Tibial nerve (tissue), 4 donors: ENCODE measurements around the gene CYP1B1. TPM values are rescaled to one million over a fixed set of nuclear protein-coding genes. Genes with fewer than 3 reads are reported as not detected.

ENCODE experiments used
- DNase-seq, 2 donors: peaks; one replicate each; pipeline ENCODE4 v3.0.0-alpha.2; 2019; ENCODE audit warnings: low spot score in 2 of 2
- H3K27ac ChIP-seq, 4 donors: fragments of 200-600 bp; sonication (generic) in 3 of 4; one replicate each; pipeline ENCODE4 v1.5.1; 2017 to 2019; ENCODE audit warnings: mild to moderate bottlenecking in 1 of 4
- H3K27me3 ChIP-seq, 2 donors: fragments of 200-600 bp; sonication (generic) in 1 of 2; one replicate each; pipeline versions ENCODE4 v1.5.1 to v1.6.0; 2017 to 2019
- H3K36me3 ChIP-seq, 3 donors: fragments of 200-600 bp; sonication (generic); one replicate each; pipeline ENCODE4 v1.5.1; 2018 to 2019
- H3K4me1 ChIP-seq, 4 donors: fragments of 200-600 bp; sonication (generic) in 3 of 4; one replicate each; pipeline ENCODE4 v1.5.1; 2017 to 2019
- H3K4me3 ChIP-seq, 4 donors: fragments of 200-600 bp; sonication (generic) in 3 of 4; one replicate each; pipeline ENCODE4 v1.5.1; 2017 to 2019; ENCODE audit warnings: mild to moderate bottlenecking in 1 of 4, moderate library complexity in 1 of 4
- H3K9me3 ChIP-seq, 4 donors: fragments of 200-600 bp; sonication (generic) in 3 of 4; one replicate each; pipeline ENCODE4 v1.5.1; 2017 to 2019
- CTCF ChIP-seq, 5 experiments: fragments of 200-600 bp in 3 of 5; fragments of 450-650 bp in 2 of 5; sonication (generic) in 3 of 5; IDR thresholded peaks; one replicate each; pipeline ENCODE4 v1.5.1; 2016 to 2019; ENCODE audit warnings: antibody characterized with exemption in 5 of 5, mild to moderate bottlenecking in 3 of 5, moderate library complexity in 2 of 5
- EP300 ChIP-seq, 2 donors: sonication (generic); formaldehyde crosslinking; IDR thresholded peaks; one replicate each; pipeline ENCODE4 v1.6.1; 2017; ENCODE audit warnings: antibody characterized with exemption in 2 of 2, mild to moderate bottlenecking in 1 of 2
- POLR2A ChIP-seq, 2 donors: fragments of 450-650 bp; IDR thresholded peaks; one replicate each; pipeline ENCODE4 v1.6.1; 2017; ENCODE audit warnings: antibody characterized with exemption in 2 of 2, mild to moderate bottlenecking in 2 of 2, moderate library complexity in 2 of 2
- whole genome bisulfite sequencing, 2 donors: methylation state at CpG; one replicate each; pipeline ENCODE4 v1.1.5; 2018; 5-methylcytosine and 5-hydroxymethylcytosine counted together
- total RNA-seq, 4 donors: library from RNA; depleted of rRNA; stranded (reverse); fragments of >200 nt; gene quantifications; one replicate each; pipeline ENCODE4 v1.1.0, GENCODE V29; 2016

Gene CYP1B1
- total RNA-seq, 4 donors from 2014 or later, result 170 to 321 (median 212) TPM

- TF ChIP-seq CTCF (IDR thresholded peaks at IDR 0.05) (no peak), POLR2A (IDR thresholded peaks at IDR 0.05) (no peak), EP300 (IDR thresholded peaks at IDR 0.05) (no peak)
- WGBS, 2 donors, result 32 to 40% methylated on average over 6 of the region's 6 CpGs
Measured at GRCh38 chr2:38066421-38067115, 9.4 kb downstream of the CYP1B1 start.

GRCh38 chr2:38065502-38066135 is 10.3 kb downstream of the CYP1B1 start:
- H3K27ac ChIP-seq, result peak overlapping the region in 2 of 4 donors; percentile 29 to 94
- 65 to 66% methylated on average over 6 of the region's 6 CpGs for WGBS, 2 donors
- TF ChIP-seq POLR2A (IDR thresholded peaks at IDR 0.05) (no peak), EP300 (IDR thresholded peaks at IDR 0.05) (no peak), CTCF (IDR thresholded peaks at IDR 0.05) (no peak)
- no peak overlapping the region for H3K4me3 ChIP-seq
- no peak for DNase-seq
- H3K4me1 ChIP-seq, result peaks cover 0 to 29% (median 2%) of the 10 kb centered on the region in 4 donors
- no peaks in the 10 kb centered on the region for H3K9me3 ChIP-seq
- no peaks in the 10 kb centered on the region for H3K27me3 ChIP-seq
- peaks cover 0 to 10% (median 0%) of the 10 kb centered on the region in 3 donors for H3K36me3 ChIP-seq

More at GRCh38 chr2:38066421-38067115, 9.4 kb downstream of the CYP1B1 start:
- Histone ChIP-seq H3K4me3 (peak overlapping the region in 1 of 4 donors; percentile 11), H3K4me1 (peaks cover 0 to 33% (median 2%) of the 10 kb centered on the region in 4 donors), H3K27me3 (no peaks in the 10 kb centered on the region), H3K36me3 (peaks cover 0 to 10% (median 0%) of the 10 kb centered on the region in 3 donors), H3K27ac (peak overlapping the region in 1 of 4 donors; percentile 94), H3K9me3 (no peaks in the 10 kb centered on the region)
- DNase-seq, result no peak

GRCh38 chr2:38064801-38065501 is 11.0 kb downstream of the CYP1B1 start:
- H3K27ac ChIP-seq, result peak overlapping the region in 2 of 4 donors; percentile 29 to 94
- no peaks in the 10 kb centered on the region for H3K9me3 ChIP-seq
- DNase-seq, result no peak
- H3K27me3 ChIP-seq, result no peaks in the 10 kb centered on the region
- TF ChIP-seq CTCF (IDR thresholded peaks at IDR 0.05) (no peak), EP300 (IDR thresholded peaks at IDR 0.05) (peak in 1 of 2 donors; percentile 35)
- WGBS, 2 donors, result 62 to 67% methylated on average over 5 of the region's 5 CpGs
- H3K36me3 ChIP-seq, result peaks cover 0 to 10% (median 0%) of the 10 kb centered on the region in 3 donors
- H3K4me3 ChIP-seq, result no peak overlapping the region
- peaks cover 0 to 30% (median 2%) of the 10 kb centered on the region in 4 donors for H3K4me1 ChIP-seq

GRCh38 chr2:38060236-38061018 is 15.5 kb downstream of the CYP1B1 start:
- Histone ChIP-seq H3K4me3 (no peak overlapping the region), H3K9me3 (no peaks in the 10 kb centered on the region), H3K4me1 (peaks cover 0 to 13% (median under 1%) of the 10 kb centered on the region in 4 donors), H3K36me3 (peaks cover 0 to 10% (median 0%) of the 10 kb centered on the region in 3 donors), H3K27me3 (no peaks in the 10 kb centered on the region), H3K27ac (peak overlapping the region in 2 of 4 donors; percentile 38 to 70)
- 60% methylated on average over 5 of the region's 5 CpGs for WGBS, 2 donors
- no peak for DNase-seq
- TF ChIP-seq EP300 (IDR thresholded peaks at IDR 0.05), result peak in 1 of 2 donors; percentile 30
- TF ChIP-seq CTCF (IDR thresholded peaks at IDR 0.05), result no peak
